GM15510 (cell line): ENCODE results near the gene KCNQ4.

Experiments
- POLR2A ChIP-seq: IDR thresholded peaks from 3 replicates; pipeline ENCODE4 v1.6.1; 2011; ENCODE audit warnings: borderline replicate concordance; ENCODE audit not compliant: insufficient read length; ENCODE audit errors: extremely low read depth

Gene KCNQ4

GRCh38 chr1:40884055-40884795 is 100.6 kb downstream of the KCNQ4 start:
- TF ChIP-seq POLR2A = no peak

DNA sequence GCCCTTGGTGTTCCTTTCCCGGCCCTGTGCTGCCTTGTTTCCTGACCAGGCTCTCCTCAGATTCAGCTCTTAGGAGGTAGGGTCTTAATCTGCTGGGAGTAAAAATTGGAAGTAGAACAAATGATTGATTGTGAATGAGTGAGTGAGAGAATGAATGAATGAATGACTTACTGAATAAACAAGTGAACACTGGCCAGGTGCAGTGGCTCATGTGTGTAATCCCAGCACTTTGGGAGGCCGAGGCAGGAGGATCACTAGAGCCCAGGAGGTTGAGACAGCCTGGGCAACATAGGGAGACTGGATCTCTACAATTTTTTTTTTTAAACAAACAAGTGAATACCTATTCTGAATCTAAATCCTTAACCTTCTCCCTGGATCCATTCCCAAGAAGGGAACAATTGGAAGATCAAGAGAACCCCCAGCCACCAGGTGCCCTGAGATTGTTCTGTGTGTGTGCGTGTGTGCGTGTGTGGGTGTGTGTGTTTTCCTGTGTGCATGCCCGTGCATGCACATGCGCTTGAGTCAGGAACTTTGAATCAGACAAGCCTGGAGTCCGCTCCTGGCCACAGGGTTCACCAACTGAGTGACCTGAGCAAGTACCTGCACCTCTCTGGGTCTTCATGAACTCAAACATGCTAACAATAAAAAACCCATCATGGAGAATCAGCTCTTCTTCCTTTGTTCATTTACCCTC is 102.9 kb downstream of the KCNQ4 start:
- TF ChIP-seq POLR2A = no peak

GRCh38 chr1:40887012-40887378 is 103.4 kb downstream of the KCNQ4 start:
- no peak for TF ChIP-seq POLR2A

DNA sequence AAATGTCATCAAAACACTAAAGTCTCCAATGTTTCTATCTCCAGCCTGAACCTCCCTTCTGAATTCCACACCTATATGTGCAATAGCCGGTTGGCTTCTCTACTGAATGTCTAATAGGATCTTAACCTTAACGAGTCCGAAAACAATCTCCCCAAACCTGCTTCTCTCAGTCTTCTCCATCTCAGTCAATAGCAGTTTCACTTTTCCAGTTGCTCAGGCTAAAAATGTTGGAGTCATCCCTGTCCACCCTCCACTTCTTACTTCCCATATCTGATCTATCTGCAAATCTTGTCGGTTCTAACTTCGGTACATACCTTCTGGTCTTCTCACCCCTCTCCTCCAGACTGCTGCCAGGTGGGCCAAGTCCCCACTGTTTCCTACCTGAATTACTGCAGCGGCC is 104.1 kb downstream of the KCNQ4 start:
- no peak for TF ChIP-seq POLR2A
